Raji (cell line): Measurements from ENCODE around the gene TMCC1.

Experiments used
- POLR2A ChIP-seq: IDR thresholded peaks from 2 replicates; pipeline ENCODE4 v1.6.1; 2011; ENCODE audit warnings: low read depth, low read length, control low read depth; ENCODE audit not compliant: insufficient read depth

Gene TMCC1

DNA sequence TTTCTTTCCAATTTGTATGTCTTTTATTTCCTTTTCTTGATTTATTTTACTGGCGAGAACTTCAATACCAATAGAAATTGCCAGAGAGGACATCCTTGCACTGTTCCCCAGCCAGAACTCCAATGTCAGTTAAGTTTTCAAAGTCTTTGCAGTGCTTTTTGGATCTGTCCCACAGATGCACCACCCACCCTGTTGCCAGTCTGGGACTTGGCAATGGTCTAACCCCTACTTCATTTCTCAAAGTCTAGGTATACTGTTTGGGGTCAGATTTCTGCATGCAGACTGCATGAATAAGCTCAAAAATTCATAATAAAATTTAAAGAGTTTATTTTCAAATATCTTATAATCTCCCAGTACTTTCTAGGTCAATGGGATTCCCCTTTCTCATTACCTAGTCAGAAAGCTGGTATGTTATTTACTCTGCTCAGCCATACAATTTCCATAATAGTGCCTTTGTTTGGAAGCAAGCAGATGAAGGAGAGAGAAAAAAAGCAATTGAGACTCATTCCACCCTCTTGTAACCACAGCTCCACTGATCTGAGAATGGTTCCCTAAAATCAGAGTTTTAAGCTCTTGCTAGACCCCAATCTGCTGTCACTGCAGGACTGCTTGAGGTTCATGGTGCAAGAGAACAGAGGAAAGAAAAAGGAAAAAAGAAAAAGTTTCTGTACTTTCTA, 161.2 kb downstream of the TMCC1 start:
- no peak for TF ChIP-seq POLR2A

DNA sequence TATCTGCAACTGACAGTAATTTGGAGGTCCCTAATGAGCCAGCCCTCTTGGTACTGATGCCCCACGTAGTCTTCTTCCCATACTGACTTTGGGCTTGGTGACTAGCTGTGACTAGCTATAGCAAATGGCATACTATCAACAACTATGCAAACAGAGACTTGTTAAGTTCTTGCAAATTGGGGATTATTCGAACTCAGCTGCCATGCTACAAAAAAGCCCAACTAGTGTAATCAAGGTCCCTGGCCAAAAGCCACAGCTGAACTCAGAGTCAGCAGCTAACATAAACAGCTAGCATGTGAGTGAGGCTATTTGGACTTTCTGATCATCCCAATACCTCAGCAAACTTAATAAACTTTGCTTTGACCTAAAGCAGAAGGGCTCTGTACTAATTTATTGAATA, 165.8 kb downstream of the TMCC1 start:
- no peak for TF ChIP-seq POLR2A

DNA sequence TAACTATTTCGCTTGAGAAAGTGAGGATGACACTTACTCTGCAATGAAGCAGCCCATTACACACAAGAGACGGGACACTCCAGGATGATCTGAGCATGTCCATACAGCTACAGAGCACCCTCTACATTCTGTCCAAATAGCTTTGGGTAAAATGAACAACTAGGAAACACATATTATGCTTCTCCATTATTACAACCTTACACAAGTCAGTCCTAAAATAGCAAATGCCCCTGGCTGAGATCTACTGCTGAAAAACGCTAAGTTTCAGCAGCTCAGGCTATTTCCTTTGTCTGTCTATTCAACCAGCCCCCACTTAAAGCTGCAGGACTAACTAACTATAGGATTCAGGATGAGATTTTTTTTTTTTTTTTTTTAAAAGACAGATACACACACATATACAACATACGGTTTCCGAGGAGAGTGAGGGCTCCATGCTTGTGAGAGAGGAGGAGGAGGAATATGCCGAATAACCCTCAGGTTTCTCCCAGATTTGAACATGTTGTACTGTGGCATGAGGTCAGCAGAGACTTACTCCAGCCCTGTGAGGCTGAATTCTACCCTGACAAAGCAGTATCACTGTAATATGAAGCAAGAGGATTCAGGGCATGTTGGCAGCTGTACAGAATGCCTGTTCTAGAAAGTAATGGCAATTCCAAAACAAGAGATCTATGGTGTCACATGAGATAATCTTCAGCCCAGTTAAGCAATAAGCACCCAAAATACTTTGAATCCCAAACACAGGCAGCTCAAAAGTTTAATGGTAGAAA, 169.8 kb downstream of the TMCC1 start:
- no peak for TF ChIP-seq POLR2A

DNA sequence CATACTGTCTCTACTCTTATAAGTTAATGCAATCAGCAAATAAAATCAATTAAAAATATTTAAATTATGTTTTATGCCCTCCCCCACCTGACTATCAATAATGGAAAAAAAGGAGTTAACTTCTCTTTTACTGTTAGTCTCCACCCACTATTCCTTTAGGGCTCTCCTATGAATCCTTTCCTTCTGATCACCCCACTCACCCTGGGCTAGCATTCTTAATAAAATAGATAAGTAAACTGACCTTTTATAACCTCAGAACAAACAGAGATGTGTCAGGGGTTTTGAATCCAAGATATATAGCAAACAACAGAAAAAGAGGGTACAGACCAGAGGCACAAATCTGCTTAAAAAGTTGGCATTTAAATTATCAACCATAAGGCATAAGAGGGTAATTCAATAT, 171.0 kb downstream of the TMCC1 start:
- no peak for TF ChIP-seq POLR2A

DNA sequence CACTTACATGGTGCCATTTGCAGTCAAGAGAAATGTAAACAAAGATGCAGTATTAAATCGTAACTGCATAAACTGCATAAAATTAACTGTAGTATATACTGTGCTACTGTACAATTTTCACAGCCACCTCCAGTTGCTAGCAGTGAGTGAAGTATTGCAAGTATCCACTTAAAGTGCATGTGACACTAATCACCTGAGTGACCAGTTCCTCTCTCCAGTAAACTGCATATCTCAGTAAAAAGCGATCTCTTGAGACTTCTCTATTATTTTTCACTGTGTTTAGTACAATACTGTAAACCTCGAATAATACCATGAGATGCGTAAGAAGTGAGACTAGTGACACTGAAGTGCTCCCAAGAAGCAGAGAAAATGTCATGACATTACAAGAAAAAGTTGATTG, 175.3 kb downstream of the TMCC1 start:
- TF ChIP-seq POLR2A: no peak

DNA sequence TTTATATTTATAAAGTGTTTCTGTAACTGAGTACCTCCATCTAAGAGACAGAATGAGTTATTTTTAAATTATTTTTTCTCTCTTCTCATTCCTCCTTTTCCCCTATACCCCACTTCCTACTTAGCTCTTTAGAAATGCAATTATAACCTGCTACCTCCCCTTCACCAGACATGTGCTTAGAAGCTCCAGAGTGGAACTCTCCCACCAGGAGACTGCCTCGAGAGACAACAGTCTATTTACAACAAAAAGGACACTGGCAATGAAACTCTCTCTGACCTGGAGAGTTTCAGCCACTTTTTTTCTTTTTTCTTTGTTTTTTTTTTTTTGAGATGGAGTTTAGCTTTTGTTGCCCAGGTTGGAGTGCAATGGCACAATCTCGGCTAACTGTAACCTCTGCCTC, 177.7 kb downstream of the TMCC1 start:
- no peak for TF ChIP-seq POLR2A

DNA sequence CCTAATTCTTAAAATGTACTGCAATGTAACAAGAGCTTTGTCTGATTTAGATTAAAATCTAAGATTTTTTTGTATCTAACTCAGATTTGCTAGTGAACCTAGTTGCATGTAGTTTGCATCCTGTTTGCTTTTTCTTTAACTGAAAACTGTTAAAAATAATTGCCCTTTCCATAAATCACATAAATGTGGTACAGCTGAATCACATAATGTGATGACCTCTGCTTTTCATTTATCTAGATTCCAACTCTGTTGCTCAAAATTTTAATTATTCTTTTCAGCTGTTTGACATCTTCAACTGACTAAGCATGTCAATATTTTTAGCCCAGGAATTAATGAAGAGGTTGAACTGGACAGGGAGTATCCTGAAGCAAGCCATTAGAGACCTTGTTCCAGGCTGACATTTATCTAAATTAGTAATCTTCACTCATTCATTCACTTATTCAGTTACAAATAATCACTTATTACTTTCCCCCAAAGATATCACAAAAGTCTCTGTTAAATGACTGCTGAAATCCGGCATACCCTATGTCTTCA, 185.1 kb downstream of the TMCC1 start:
- TF ChIP-seq POLR2A: no peak

DNA sequence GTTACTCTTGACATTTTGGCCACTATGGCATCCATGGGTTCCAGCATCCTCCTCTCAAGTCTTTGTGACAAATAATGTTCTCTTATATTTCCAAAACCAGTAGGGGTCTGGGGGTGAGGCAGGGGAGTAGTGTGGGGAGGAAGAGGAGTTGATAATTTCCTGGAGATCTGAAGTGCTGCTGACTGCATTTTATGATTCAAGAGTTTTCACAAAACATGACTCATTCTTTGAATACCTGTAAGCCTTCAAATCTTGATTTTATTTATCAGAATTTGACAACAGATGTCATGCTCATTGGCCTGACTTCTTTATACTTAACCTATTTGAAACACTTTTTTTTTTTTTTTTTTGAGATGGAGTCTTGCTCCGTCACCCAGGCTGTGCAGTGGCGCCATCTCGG, 188.2 kb downstream of the TMCC1 start:
- TF ChIP-seq POLR2A: no peak

DNA sequence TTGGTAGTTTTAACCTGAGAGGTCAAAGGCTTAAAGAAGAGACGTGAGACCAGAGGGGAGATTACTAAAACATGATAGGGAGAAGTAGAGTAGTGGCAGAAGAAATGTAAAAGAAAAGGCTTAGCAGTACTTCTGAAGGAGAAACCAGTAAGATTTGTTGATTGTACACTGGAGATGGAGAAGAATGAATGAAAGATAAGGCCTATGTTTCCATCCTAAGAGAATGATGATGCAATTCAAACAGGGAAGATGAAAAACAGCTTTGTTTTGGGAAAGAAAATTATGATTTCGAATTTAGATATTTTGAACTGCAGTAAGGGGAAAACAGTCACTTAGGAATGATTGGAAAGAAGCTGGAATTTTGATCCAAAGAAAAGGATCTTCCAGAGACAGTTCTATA, 189.6 kb downstream of the TMCC1 start:
- no peak for TF ChIP-seq POLR2A

DNA sequence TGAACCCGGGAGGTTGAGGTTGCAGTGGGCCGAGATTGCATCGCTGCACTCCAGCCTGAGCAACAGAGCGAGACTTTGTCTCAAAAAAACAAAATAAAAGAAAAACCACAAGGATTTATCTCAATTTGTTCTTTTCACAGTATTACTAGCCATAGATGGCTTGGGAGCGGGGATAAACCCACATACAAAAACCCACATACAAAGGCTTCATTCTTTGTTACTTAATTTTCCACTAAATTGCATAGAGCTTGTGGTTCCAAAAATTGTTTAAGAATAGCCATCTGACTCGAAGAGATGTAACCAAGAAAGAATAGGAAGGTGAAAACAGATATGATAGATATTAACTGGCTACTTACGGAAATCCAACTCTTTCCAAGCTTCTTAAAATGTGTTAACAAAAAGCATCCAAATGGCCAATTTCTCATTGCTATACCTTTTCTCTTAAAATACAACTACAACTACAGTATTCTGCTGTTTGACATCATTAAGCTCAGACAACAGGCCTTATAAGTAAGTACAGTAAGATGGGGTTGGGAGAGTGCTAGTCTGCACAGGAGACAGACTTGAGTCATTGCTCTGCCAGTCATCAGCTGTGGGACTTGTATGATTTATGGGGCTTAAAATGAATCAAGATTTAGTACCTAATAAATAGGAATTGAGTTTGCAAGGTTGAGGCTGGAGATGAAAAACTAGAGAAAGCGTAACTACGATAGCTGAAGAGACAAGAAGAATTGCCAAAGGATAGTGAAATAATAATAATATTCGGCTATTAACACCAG, 190.4 kb downstream of the TMCC1 start:
- no peak for TF ChIP-seq POLR2A

DNA sequence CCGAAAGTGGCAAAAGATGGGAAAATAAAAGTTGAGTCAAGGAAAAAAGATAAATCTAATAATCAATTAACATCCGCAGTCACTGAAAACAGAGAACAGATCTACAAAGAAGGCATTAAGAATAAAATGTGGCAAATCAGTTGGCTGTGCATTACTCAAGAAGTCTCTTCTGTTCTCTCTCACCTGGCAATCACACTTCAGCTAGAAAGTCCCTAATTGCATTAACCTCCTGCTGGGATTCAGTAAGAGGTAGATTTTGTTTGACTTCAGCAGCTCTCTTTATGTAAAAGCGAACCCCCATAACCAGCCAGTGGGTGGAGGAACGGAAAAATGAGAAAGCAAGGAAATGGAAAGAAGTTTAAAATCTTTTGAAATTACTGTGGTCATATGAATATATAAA, 192.3 kb downstream of the TMCC1 start:
- no peak for TF ChIP-seq POLR2A

DNA sequence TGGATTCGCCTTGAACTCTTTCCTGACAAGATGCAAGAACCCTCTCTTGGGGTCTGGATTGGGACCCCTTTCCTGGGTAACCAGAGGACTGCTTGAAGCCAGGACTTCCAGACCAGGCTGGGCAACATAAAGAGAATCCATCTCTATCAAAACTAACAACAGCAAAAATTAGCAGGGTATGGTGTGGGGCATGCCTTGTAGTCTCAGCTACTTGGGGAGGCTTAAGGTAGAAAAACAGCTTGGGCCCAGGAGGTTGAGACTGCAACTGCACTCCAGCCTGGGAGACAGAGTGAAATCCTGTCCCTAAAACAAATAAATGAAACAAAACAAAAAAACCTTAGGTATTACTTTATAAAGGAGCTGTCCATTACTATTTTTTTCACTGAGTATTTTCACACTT, 193.9 kb downstream of the TMCC1 start:
- no peak for TF ChIP-seq POLR2A

DNA sequence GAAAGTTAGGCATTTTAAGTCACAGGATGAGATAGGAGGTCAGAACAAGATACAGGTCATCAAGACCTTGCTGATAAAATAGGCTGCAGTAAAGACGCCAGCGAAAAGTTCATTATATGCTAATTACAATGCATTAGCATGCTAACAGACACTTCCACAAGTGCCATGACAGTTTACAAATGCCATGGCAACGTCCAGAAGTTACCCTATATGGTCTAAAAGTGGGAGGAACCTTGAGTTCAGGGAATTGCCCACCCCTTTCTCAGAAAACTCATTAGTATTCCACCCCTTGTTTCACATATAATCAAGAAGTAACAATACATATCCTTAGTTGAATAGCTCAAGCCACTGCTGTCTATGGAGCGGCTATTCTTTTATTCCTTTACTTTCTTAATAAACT, 194.3 kb downstream of the TMCC1 start:
- TF ChIP-seq POLR2A: no peak

DNA sequence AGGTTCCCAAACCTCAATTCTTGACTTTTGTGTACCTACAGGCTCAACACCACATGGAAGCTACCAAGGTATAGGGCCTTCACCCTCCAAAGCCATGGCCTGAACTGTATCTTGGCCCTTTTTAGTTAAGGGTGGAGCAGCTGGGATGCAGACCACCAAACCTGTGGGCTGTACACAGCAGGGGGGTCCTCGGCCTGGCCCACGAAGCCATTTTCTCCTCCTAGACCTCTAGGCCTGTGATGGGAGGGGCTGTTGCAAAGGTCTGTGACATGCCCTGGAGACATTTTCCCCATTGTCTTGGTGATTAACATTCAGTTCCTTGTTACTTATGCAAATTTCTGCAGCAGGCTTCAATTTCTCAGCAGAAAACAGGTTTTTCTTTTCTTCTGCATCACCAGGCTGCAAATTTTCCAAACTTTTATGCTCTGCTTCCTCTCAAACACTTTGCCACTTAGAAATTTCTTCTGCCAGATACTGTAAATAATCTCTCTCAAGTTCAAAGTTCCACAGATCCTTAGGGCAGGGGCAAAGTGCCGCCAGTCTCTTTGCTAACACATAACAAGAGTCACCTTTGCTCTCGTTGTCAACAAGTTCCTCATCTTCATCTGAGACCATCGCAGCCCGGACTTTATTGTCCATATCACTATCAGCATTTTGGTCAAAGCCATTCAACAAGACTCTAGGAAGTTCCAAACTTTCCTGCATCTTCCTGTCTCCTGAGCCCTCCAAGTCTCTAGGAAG, 196.1 kb downstream of the TMCC1 start:
- TF ChIP-seq POLR2A: no peak

DNA sequence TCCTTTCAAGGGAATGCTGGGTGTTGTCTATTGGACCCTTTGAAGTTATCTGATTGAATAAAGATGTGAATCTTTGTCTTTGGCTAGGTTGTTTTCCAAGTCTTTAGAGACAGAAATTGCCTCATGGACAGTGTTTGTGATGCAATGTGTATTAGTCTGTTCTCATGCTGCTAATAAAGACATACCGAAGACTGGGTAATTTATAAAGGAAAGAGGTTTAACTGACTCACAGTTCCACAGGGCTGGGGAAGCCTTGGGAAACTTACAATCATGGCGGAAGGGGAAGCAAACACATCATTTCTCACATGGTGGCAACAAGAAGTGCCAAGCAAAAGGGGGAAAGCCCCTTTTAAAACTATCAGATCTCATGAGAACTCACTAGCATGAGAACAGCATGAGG, 198.3 kb downstream of the TMCC1 start:
- no peak for TF ChIP-seq POLR2A

DNA sequence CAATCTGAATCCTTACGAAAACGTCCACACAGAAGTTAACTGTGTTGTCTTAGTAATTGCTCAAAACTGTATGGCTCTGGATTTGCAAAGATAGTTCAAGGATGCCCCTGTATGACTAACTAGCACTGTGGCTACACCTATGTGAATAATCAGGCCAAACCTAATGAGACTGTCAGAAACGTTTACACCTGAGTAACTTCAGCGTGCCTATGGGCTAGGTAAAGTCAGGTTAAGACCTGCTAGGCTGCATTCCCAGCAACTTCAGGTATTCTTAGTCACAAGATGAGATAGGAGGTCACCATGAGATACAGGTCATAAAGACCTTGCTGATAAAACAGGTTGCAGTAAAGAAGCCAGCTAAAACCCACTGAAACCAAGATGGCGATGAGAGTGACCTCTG, 199.3 kb downstream of the TMCC1 start:
- no peak for TF ChIP-seq POLR2A

DNA sequence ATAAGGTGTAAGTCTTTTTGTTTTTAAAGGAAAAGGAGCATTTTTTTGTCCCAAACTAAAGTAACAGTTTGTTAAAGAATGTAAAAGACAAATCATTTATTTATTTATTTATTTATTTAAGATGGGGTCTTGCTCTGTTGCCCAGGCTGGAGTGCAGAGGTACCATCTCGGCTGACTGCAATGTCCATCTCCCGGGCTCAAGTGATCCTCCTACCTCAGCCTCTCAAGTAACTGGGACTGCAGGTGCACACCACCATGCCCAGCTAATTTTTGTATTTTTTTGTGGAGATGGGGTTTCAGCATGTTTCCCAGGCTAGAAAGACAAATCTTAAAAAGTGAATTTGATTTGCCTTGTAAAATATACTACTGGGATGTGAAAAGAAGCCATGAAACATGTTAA, 200.8 kb downstream of the TMCC1 start:
- no peak for TF ChIP-seq POLR2A
